HEK293T (cell line): Measurements from ENCODE around the gene PPM1H.

Experiments
- FOXK2 ChIP-seq: fragments of 450-650 bp; IDR thresholded peaks from 2 replicates; pipeline ENCODE4 v1.6.1; 2016; ENCODE audit warnings: mild to moderate bottlenecking
- ZNF384 ChIP-seq: fragments of 450-650 bp; IDR thresholded peaks from 2 replicates; pipeline ENCODE4 v1.6.1; 2016

- TF ChIP-seq FOXK2 = no peak
- no peak for TF ChIP-seq ZNF384
Measured at GRCh38 chr12:62681306-62681705, 253.6 kb downstream of the PPM1H start.
